PFSK-1 (cell line): ENCODE measurements around the gene NUP214.

ENCODE experiments used
- FOXP2 ChIP-seq: optimal IDR thresholded peaks from 2 replicates; pipeline ENCODE3; 2011; ENCODE audit warnings: borderline replicate concordance, control low read depth, inconsistent platforms; ENCODE audit not compliant: insufficient read depth; ENCODE audit errors: extremely low read length, extremely low read depth
- POLR2AphosphoS5 ChIP-seq: IDR thresholded peaks from 2 replicates; pipeline ENCODE4 v1.6.1; 2012; ENCODE audit warnings: low read depth, mild to moderate bottlenecking, control low read depth, low read length, moderate library complexity
- SIN3A ChIP-seq: IDR thresholded peaks from 2 replicates; pipeline ENCODE4 v1.6.1; 2012; ENCODE audit warnings: mild to moderate bottlenecking, low read length, moderate library complexity, borderline replicate concordance; ENCODE audit not compliant: insufficient read depth
- TAF1 ChIP-seq: IDR thresholded peaks from 2 replicates; pipeline ENCODE4 v1.6.1; 2012; ENCODE audit warnings: low read length, control low read depth, borderline replicate concordance; ENCODE audit not compliant: insufficient read depth
- TF ChIP-seq, protein P1 (sequence below), 2 experiments: IDR thresholded peaks; 2 replicates each; pipeline versions ENCODE4 v1.6.1 to v1.8.0; 2011 to 2012; ENCODE audit warnings: low read depth in 2 of 2, low read length in 2 of 2, control low read depth in 1 of 2, inconsistent platforms in 1 of 2, mild to moderate bottlenecking in 1 of 2, moderate library complexity in 1 of 2; ENCODE audit not compliant: insufficient read depth in 1 of 2

NUP214 gene

DNA sequence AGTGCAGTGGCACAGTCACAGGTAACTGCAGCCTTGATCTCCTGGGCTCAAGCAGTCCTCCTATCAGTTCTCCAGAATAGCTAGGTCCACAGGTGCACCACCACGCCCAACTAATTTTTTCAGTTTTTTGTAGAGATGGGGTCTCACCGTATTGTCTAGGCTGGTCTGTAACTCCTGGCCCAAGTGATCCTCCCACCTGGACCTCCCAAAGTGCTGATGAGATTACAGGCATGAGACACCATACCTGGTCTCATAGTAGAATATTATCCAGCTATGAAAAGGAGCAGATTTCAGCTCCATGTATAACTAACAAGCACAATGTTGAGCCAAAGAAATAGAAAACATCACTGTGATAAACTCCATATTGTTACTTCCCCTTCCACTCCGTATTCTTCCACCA lies 81.1 kb downstream of the NUP214 start:
- TF ChIP-seq, protein P1, sequence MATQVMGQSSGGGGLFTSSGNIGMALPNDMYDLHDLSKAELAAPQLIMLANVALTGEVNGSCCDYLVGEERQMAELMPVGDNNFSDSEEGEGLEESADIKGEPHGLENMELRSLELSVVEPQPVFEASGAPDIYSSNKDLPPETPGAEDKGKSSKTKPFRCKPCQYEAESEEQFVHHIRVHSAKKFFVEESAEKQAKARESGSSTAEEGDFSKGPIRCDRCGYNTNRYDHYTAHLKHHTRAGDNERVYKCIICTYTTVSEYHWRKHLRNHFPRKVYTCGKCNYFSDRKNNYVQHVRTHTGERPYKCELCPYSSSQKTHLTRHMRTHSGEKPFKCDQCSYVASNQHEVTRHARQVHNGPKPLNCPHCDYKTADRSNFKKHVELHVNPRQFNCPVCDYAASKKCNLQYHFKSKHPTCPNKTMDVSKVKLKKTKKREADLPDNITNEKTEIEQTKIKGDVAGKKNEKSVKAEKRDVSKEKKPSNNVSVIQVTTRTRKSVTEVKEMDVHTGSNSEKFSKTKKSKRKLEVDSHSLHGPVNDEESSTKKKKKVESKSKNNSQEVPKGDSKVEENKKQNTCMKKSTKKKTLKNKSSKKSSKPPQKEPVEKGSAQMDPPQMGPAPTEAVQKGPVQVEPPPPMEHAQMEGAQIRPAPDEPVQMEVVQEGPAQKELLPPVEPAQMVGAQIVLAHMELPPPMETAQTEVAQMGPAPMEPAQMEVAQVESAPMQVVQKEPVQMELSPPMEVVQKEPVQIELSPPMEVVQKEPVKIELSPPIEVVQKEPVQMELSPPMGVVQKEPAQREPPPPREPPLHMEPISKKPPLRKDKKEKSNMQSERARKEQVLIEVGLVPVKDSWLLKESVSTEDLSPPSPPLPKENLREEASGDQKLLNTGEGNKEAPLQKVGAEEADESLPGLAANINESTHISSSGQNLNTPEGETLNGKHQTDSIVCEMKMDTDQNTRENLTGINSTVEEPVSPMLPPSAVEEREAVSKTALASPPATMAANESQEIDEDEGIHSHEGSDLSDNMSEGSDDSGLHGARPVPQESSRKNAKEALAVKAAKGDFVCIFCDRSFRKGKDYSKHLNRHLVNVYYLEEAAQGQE (IDR thresholded peaks at IDR 0.05; ENCODE audit: insufficient read depth in 1 of 2, low read depth in 2 of 2, low read length in 2 of 2): no peak
- TF ChIP-seq TAF1 (no peak), FOXP2 (no peak), POLR2AphosphoS5 (no peak), SIN3A (no peak)

GRCh38 chr9:131214286-131214856 lies 89.0 kb downstream of the NUP214 start:
- TF ChIP-seq, protein P1 (IDR thresholded peaks at IDR 0.05; ENCODE audit: insufficient read depth in 1 of 2, low read depth in 2 of 2, low read length in 2 of 2): no peak
- TF ChIP-seq TAF1 (no peak), SIN3A (no peak), FOXP2 (no peak), POLR2AphosphoS5 (no peak)

- TF ChIP-seq, protein P1 (IDR thresholded peaks at IDR 0.05; ENCODE audit: insufficient read depth in 1 of 2, low read depth in 2 of 2, low read length in 2 of 2): no peak
- TF ChIP-seq FOXP2: no peak
- TF ChIP-seq POLR2AphosphoS5: no peak
- no peak for TF ChIP-seq TAF1
- no peak for TF ChIP-seq SIN3A
These were observed 89.5 kb downstream of the NUP214 start for GRCh38 chr9:131214876-131215275.

DNA sequence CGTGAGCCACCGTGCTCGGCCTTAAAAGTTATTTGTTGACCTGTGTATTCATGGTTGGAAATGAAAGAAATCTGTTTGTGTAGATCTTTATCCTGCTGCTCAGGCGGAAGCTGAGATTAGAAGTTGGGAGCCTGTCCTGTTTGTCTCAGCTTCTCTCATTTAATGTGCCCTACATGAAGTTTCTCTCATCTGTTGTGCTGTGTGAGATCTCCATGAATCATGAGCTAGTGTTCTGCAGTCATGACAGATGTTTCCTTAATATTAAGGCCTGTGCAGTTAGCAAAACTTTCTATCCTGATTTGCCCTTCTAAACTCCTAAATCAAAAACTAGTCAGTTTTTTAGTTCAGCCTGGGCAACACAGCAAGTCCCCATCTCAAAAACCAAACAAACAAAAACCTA lies 91.4 kb downstream of the NUP214 start:
- TF ChIP-seq, protein P1 (IDR thresholded peaks at IDR 0.05; ENCODE audit: insufficient read depth in 1 of 2, low read depth in 2 of 2, low read length in 2 of 2): no peak
- no peak for TF ChIP-seq TAF1
- TF ChIP-seq SIN3A: no peak
- no peak for TF ChIP-seq POLR2AphosphoS5
- no peak for TF ChIP-seq FOXP2
